CD14-positive monocyte (primary cell): ENCODE results near the gene IL17A. TPM values are rescaled to one million over a fixed set of nuclear protein-coding genes. Genes with fewer than 3 reads are reported as not detected.

Experiments used
- DNase-seq, 3 donors: peaks; one replicate each; pipeline ENCODE4 v3.0.0-alpha.2; 2011 to 2022
- H2AFZ ChIP-seq: 2 replicates; pipeline ENCODE4 v1.6.0; 2012; ENCODE audit warnings: mild to moderate bottlenecking, low read depth, low read length, inconsistent platforms; ENCODE audit not compliant: insufficient read depth, poor library complexity, severe bottlenecking
- H3K27ac ChIP-seq, 2 donors: 1 replicate in 1 of 2; 2 replicates in 1 of 2; pipeline ENCODE4 v1.5.1; 2012 to 2013; ENCODE audit warnings: low read length in 2 of 2, control low read depth in 1 of 2, inconsistent platforms in 1 of 2, low read depth in 1 of 2, mild to moderate bottlenecking in 1 of 2
- H3K27me3 ChIP-seq, 2 donors: one replicate each; pipeline versions ENCODE4 v1.6.0 to v1.6.1; 2011 to 2013; ENCODE audit warnings: low read length in 2 of 2; ENCODE audit not compliant: control insufficient read depth in 2 of 2, insufficient read depth in 2 of 2
- H3K36me3 ChIP-seq, 2 donors: replicated peaks in 1 of 2; 1 replicate in 1 of 2; 2 replicates in 1 of 2; pipeline versions ENCODE4 v1.5.1 to v1.6.1; 2012 to 2013; ENCODE audit warnings: low read length in 2 of 2, control low read depth in 1 of 2, inconsistent platforms in 1 of 2, mild to moderate bottlenecking in 1 of 2; ENCODE audit not compliant: insufficient read depth in 2 of 2, control insufficient read depth in 1 of 2
- H3K4me1 ChIP-seq, 2 donors: 1 replicate in 1 of 2; 2 replicates in 1 of 2; pipeline versions ENCODE4 v1.5.1 to v1.6.1; 2012 to 2013; ENCODE audit warnings: low read length in 2 of 2, control low read depth in 1 of 2, inconsistent platforms in 1 of 2, mild to moderate bottlenecking in 1 of 2, moderate library complexity in 1 of 2; ENCODE audit not compliant: insufficient read depth in 2 of 2, control insufficient read depth in 1 of 2
- H3K4me2 ChIP-seq: replicated peaks from 2 replicates; pipeline ENCODE3; 2012; ENCODE audit warnings: low read length, moderate library complexity, mild to moderate bottlenecking; ENCODE audit not compliant: poor library complexity, severe bottlenecking; ENCODE audit errors: extremely low read depth
- H3K4me3 ChIP-seq, 3 experiments: fragments of 200-600 bp in 1 of 3; sonication (generic) in 1 of 3; replicated peaks in 1 of 3; 1 replicate in 2 of 3; 2 replicates in 1 of 3; pipeline ENCODE4 v1.5.1; 2011 to 2013; ENCODE audit warnings: low read length in 3 of 3, mild to moderate bottlenecking in 3 of 3, control low read depth in 2 of 3, low read depth in 2 of 3, inconsistent platforms in 1 of 3, moderate library complexity in 1 of 3
- H3K79me2 ChIP-seq: 2 replicates; pipeline ENCODE4 v1.6.0; 2012; ENCODE audit warnings: mild to moderate bottlenecking, control low read depth, inconsistent platforms, low read length, moderate library complexity; ENCODE audit not compliant: insufficient read depth
- H3K9ac ChIP-seq: 2 replicates; pipeline ENCODE4 v1.6.0; 2017; ENCODE audit warnings: low read length, mild to moderate bottlenecking; ENCODE audit not compliant: insufficient read depth, poor library complexity, severe bottlenecking
- H3K9me3 ChIP-seq, 2 donors: replicated peaks in 1 of 2; 1 replicate in 1 of 2; 2 replicates in 1 of 2; pipeline versions ENCODE4 v1.5.1 to v1.6.1; 2012 to 2013; ENCODE audit warnings: low read length in 2 of 2, control low read depth in 1 of 2; ENCODE audit not compliant: control insufficient read depth in 1 of 2, insufficient read depth in 1 of 2
- H4K20me1 ChIP-seq: 2 replicates; pipeline ENCODE4 v1.6.0; 2012; ENCODE audit warnings: mild to moderate bottlenecking, low read length, control low read depth, moderate library complexity; ENCODE audit not compliant: insufficient read depth
- H3K27ac Mint-ChIP-seq, 7 donors: one replicate each; pipeline ENCODE4 v1.8.0; 2020; ENCODE audit warnings: mild to moderate bottlenecking in 7 of 7, mixed read lengths in 7 of 7, moderate library complexity in 6 of 7, inconsistent platforms in 2 of 7
- H3K27me3 Mint-ChIP-seq, 3 donors: one replicate each; pipeline ENCODE4 v1.8.0; 2021 to 2022; ENCODE audit warnings: low read depth in 3 of 3, mild to moderate bottlenecking in 3 of 3, mixed read lengths in 3 of 3, moderate library complexity in 3 of 3, inconsistent platforms in 1 of 3
- H3K36me3 Mint-ChIP-seq, 2 donors: one replicate each; pipeline ENCODE4 v1.8.0; 2020; ENCODE audit warnings: mixed read lengths in 2 of 2, inconsistent platforms in 1 of 2, mild to moderate bottlenecking in 1 of 2
- H3K4me1 Mint-ChIP-seq: one replicate; pipeline ENCODE4 v1.8.0; 2020; ENCODE audit warnings: mild to moderate bottlenecking, mixed read lengths
- H3K4me3 Mint-ChIP-seq, 2 donors: one replicate each; pipeline ENCODE4 v1.8.0; 2020; ENCODE audit warnings: mild to moderate bottlenecking in 2 of 2, mixed read lengths in 2 of 2, moderate library complexity in 1 of 2
- H3K9me3 Mint-ChIP-seq, 7 donors: one replicate each; pipeline ENCODE4 v1.8.0; 2020 to 2022; ENCODE audit warnings: mixed read lengths in 7 of 7, mild to moderate bottlenecking in 6 of 7, moderate library complexity in 6 of 7, inconsistent platforms in 2 of 7
- CTCF ChIP-seq: fragments of 200-600 bp; IDR thresholded peaks from one replicate; pipeline ENCODE4 v1.8.0; 2022; ENCODE audit warnings: antibody characterized with exemption, mild to moderate bottlenecking
- whole genome bisulfite sequencing: methylation state at CpG from one replicate; pipeline ENCODE4 v1.1.5; 2013; ENCODE audit warnings: missing lambda C conversion rate; ENCODE audit not compliant: insufficient coverage; 5-methylcytosine and 5-hydroxymethylcytosine counted together
- intact Hi-C, 2 donors: fragments of 100-400 bp; cut with micrococcal nuclease; formaldehyde crosslinking; loops; one replicate each; pipeline versions ENCODE4 v1.15.0 to v1.15.1; 2023
- polyA plus RNA-seq, 3 donors: library from polyadenylated mRNA; depleted of rRNA in 1 of 3; unstranded in 2 of 3; stranded (reverse) in 1 of 3; fragments of 300-500 nt in 2 of 3; fragments of >200 nt in 1 of 3; fragmentation: Illumina TruSeq in 2 of 3; gene quantifications; 1 replicate in 2 of 3; 2 replicates in 1 of 3; pipeline ENCODE4 v1.2.3, GENCODE V29; 2012 to 2021
- small RNA-seq: library from RNA; depleted of rRNA; stranded (forward); fragments of <200 nt; gene quantifications from one replicate; pipeline ENCODE3, GENCODE V24; 2012; ENCODE audit warnings: low read depth; ENCODE audit not compliant: insufficient read length

The IL17A gene
- polyA plus RNA-seq, 3 donors = not detected

GRCh38 chr6:52233005-52233404 is 46.8 kb downstream of the IL17A start:
- Histone ChIP-seq H3K27me3 (no peaks in the 10 kb centered on the region), H3K27ac (no peak overlapping the region), H2AFZ (no peak overlapping the region), H3K79me2 (no peaks in the 10 kb centered on the region), H3K4me3 (no peak overlapping the region), H4K20me1 (no peaks in the 10 kb centered on the region), H3K4me1 (no peaks in the 10 kb centered on the region), H3K4me2 (no peak overlapping the region), H3K36me3 (no peaks in the 10 kb centered on the region), H3K9ac (no peak overlapping the region), H3K9me3 (no peaks in the 10 kb centered on the region)
- TF ChIP-seq CTCF = no peak
- no peak overlapping the region for H3K4me3 Mint-ChIP-seq
- no peak for DNase-seq
- peaks cover 7% of the 10 kb centered on the region for H3K4me1 Mint-ChIP-seq
- intact Hi-C loops = no loop called here
- no peaks in the 10 kb centered on the region for H3K9me3 Mint-ChIP-seq
- WGBS = no CpG with 5 or more reads among the region's 4 CpGs
- no peak overlapping the region for H3K27ac Mint-ChIP-seq
- no peaks in the 10 kb centered on the region for H3K36me3 Mint-ChIP-seq
- peaks cover 0 to 2% (median 2%) of the 10 kb centered on the region in 3 donors for H3K27me3 Mint-ChIP-seq

- H3K27ac Mint-ChIP-seq = no peak overlapping the region
- H3K27me3 Mint-ChIP-seq = peaks cover 0 to 5% (median 2%) of the 10 kb centered on the region in 3 donors
- H3K4me3 Mint-ChIP-seq = no peak overlapping the region
- no peak for DNase-seq
- H3K4me3 ChIP-seq = no peak overlapping the region
- H3K27me3 ChIP-seq = no peaks in the 10 kb centered on the region
- H3K36me3 Mint-ChIP-seq = no peaks in the 10 kb centered on the region
- H3K4me2 ChIP-seq = no peak overlapping the region
- H3K9me3 Mint-ChIP-seq = no peaks in the 10 kb centered on the region
- peaks cover 7% of the 10 kb centered on the region for H3K4me1 Mint-ChIP-seq
- intact Hi-C loops = no loop called here
- no peaks in the 10 kb centered on the region for H3K36me3 ChIP-seq
- no peaks in the 10 kb centered on the region for H3K79me2 ChIP-seq
- no peaks in the 10 kb centered on the region for H4K20me1 ChIP-seq
- 50% methylated on average over 9 of the region's 15 CpGs for WGBS
- H2AFZ ChIP-seq = no peak overlapping the region
- no peaks in the 10 kb centered on the region for H3K4me1 ChIP-seq
- no peak for TF ChIP-seq CTCF
- no peak overlapping the region for H3K27ac ChIP-seq
- no peaks in the 10 kb centered on the region for H3K9me3 ChIP-seq
- H3K9ac ChIP-seq = no peak overlapping the region
Observed at GRCh38 chr6:52233975-52234823, 48.0 kb downstream of the IL17A start.

Small RNA genes within 50 kb of the gene (small RNA-seq; reads per million reads assigned to genes)
- gene MIR133B (not detected), gene MIR206 (not detected)

Other genes with a start within 250 kb of the IL17A start
- gene PKHD1, start 98.8 kb upstream of the IL17A start, polyA plus RNA-seq = not detected
- not detected for gene IL17F, start 58.1 kb downstream of the IL17A start, polyA plus RNA-seq
- gene MCM3, start 98.4 kb downstream of the IL17A start, polyA plus RNA-seq = 10 to 100 TPM; 10.7 to 15.3 (median 12.1) TPM
- 10 to 100 TPM in 1 of 3 donors, 1 to 10 TPM in 2; 2.4 to 17.4 (median 6.8) TPM for gene PAQR8, start 175.8 kb downstream of the IL17A start, polyA plus RNA-seq
- 10 to 100 TPM in 1 of 3 donors, 1 to 10 TPM in 1, under 1 TPM in 1; 0.30 to 13.5 (median 2.3) TPM for gene EFHC1, start 234.0 kb downstream of the IL17A start, polyA plus RNA-seq